ENCODE results near the gene AQP1. TPM values are rescaled to one million over a fixed set of nuclear protein-coding genes. Genes with fewer than 3 reads are reported as not detected.

AQP1 gene
- total and polyA plus RNA-seq, 2 donors (not counting 1 experiment from before 2014, with no cell fraction given), result not detected

GRCh38 chr7:30965883-30966282 lies 54.2 kb downstream of the AQP1 start:
- no peak for TF ChIP-seq CTCF (IDR thresholded peaks at IDR 0.05)
- no peaks in the 10 kb centered on the region for H3K79me2 ChIP-seq (ENCODE audit: control insufficient read depth, insufficient read depth, low read length)
- no peak overlapping the region for H3K4me3 Mint-ChIP-seq
- peaks cover 19% of the 10 kb centered on the region for H3K4me1 Mint-ChIP-seq
- ChIA-PET POLR2A (no interaction called here), CTCF (no interaction called here)
- no peak overlapping the region for H3K9ac ChIP-seq (ENCODE audit: low read length)
- no peak overlapping the region for H3K27ac ChIP-seq (ENCODE audit: low read length in 2 of 2)
- ATAC-seq (ENCODE audit: low read depth) (no peak), DNase-seq (peak; percentile 2)
- H3K4me2 ChIP-seq (replicated peaks; ENCODE audit: low read depth, low read length, poor library complexity, severe bottlenecking), result no peak overlapping the region
- H3K9me3 Mint-ChIP-seq (ENCODE audit: insufficient read depth), result no peaks in the 10 kb centered on the region
- H4K20me1 ChIP-seq (ENCODE audit: control insufficient read depth, insufficient read depth, low read length, poor library complexity, severe bottlenecking), result no peaks in the 10 kb centered on the region
- H3K27me3 ChIP-seq (replicated peaks in 1 of 4; ENCODE audit: control extremely low read depth in 1 of 4, control insufficient read depth in 3 of 4, insufficient read depth in 4 of 4, low read length in 3 of 4), result no peaks in the 10 kb centered on the region
- peaks cover 13% of the 10 kb centered on the region for H3K27me3 Mint-ChIP-seq
- no peaks in the 10 kb centered on the region for H3K36me3 ChIP-seq (replicated peaks in 1 of 2; ENCODE audit: control extremely low read depth in 1 of 2, control insufficient read depth in 1 of 2, extremely low read depth in 1 of 2, insufficient read depth in 2 of 2, low read length in 1 of 2)
- WGBS (ENCODE audit: insufficient coverage), result 89% methylated on average over 9 of the region's 9 CpGs
- no peak overlapping the region for H3K4me3 ChIP-seq (ENCODE audit: control extremely low read depth in 1 of 5, extremely low read depth in 1 of 5, insufficient read depth in 1 of 5, low read depth in 2 of 5, low read length in 4 of 5)
- H3K4me1 ChIP-seq (ENCODE audit: control insufficient read depth in 2 of 2, insufficient read depth in 2 of 2, low read length in 2 of 2), result peaks cover 4 to 14% of the 10 kb centered on the region in 2 donors
- intact Hi-C loops (cut with micrococcal nuclease), result no loop called here
- peaks cover 0 to 2% (median 0%) of the 10 kb centered on the region in 3 donors for H3K9me3 ChIP-seq (ENCODE audit: control extremely low read depth in 1 of 3, control insufficient read depth in 2 of 3, insufficient read depth in 1 of 3, low read length in 2 of 3)
- H2AFZ ChIP-seq (ENCODE audit: insufficient read depth, low read depth, low read length, poor library complexity, severe bottlenecking), result no peak overlapping the region
- no peak overlapping the region for H3K27ac Mint-ChIP-seq

- Histone ChIP-seq H4K20me1 (ENCODE audit: control insufficient read depth, insufficient read depth, low read length, poor library complexity, severe bottlenecking) (no peaks in the 10 kb centered on the region), H3K36me3 (replicated peaks in 1 of 2; ENCODE audit: control extremely low read depth in 1 of 2, control insufficient read depth in 1 of 2, extremely low read depth in 1 of 2, insufficient read depth in 2 of 2, low read length in 1 of 2) (no peaks in the 10 kb centered on the region), H3K9me3 (ENCODE audit: control extremely low read depth in 1 of 3, control insufficient read depth in 2 of 3, insufficient read depth in 1 of 3, low read length in 2 of 3) (peaks cover 0 to 2% (median 0%) of the 10 kb centered on the region in 3 donors), H3K27ac (ENCODE audit: low read length in 2 of 2) (no peak overlapping the region), H3K27me3 (replicated peaks in 1 of 4; ENCODE audit: control extremely low read depth in 1 of 4, control insufficient read depth in 3 of 4, insufficient read depth in 4 of 4, low read length in 3 of 4) (peaks cover 0 to 3% (median 0%) of the 10 kb centered on the region in 4 experiments), H3K4me1 (ENCODE audit: control insufficient read depth in 2 of 2, insufficient read depth in 2 of 2, low read length in 2 of 2) (peaks cover 4 to 14% of the 10 kb centered on the region in 2 donors), H3K9ac (ENCODE audit: low read length) (no peak overlapping the region), H2AFZ (ENCODE audit: insufficient read depth, low read depth, low read length, poor library complexity, severe bottlenecking) (no peak overlapping the region), H3K79me2 (ENCODE audit: control insufficient read depth, insufficient read depth, low read length) (no peaks in the 10 kb centered on the region), H3K4me3 (ENCODE audit: control extremely low read depth in 1 of 5, extremely low read depth in 1 of 5, insufficient read depth in 1 of 5, low read depth in 2 of 5, low read length in 4 of 5) (no peak overlapping the region), H3K4me2 (replicated peaks; ENCODE audit: low read depth, low read length, poor library complexity, severe bottlenecking) (no peak overlapping the region)
- intact Hi-C loops (cut with micrococcal nuclease), result no loop called here
- POLR2A ChIA-PET, result no interaction called here
- ATAC-seq (ENCODE audit: low read depth) (no peak), DNase-seq (no peak)
- Mint-ChIP-seq H3K4me1 (peaks cover 23% of the 10 kb centered on the region), H3K27ac (no peak overlapping the region), H3K4me3 (no peak overlapping the region), H3K9me3 (ENCODE audit: insufficient read depth) (no peaks in the 10 kb centered on the region), H3K27me3 (peaks cover 16% of the 10 kb centered on the region)
- CTCF ChIA-PET, result interaction anchor here (1.0 kb wide), 1 partner anchor 15 kb away, joined by 3 read pairs; no protein-coding TSS in a partner anchor
- WGBS (ENCODE audit: insufficient coverage), result no CpG with 5 or more reads among the region's 2 CpGs
- no peak for TF ChIP-seq CTCF (IDR thresholded peaks at IDR 0.05)
- no peak for TF ChIP-seq EZH2 (IDR thresholded peaks at IDR 0.05; ENCODE audit: borderline replicate concordance, insufficient read depth, low read depth, low read length, poor library complexity, severe bottlenecking)
Observed at GRCh38 chr7:30968294-30968693, 56.6 kb downstream of the AQP1 start.
